CD4-positive, alpha-beta T cell treated with Interleukin-4 for 1 hour (primary cell): ENCODE measurements around the gene MAGI2.
"Not testable (repeated sequence)": the region's sequence is repeated elsewhere in the genome, so short reads cannot be mapped to it uniquely, and the experiment has no call there.

ENCODE experiments used
- DNase-seq, 2 donors: peaks; one replicate each; pipeline ENCODE4 v3.0.0-alpha.2; 2020 to 2022

MAGI2 gene

GRCh38 chr7:78002021-78002420, 1451.4 kb downstream of the MAGI2 start:
- no peak for DNase-seq

GRCh38 chr7:77999168-77999567, 1454.3 kb downstream of the MAGI2 start:
- DNase-seq: not testable (repeated sequence)

GRCh38 chr7:77995717-77996116, 1457.8 kb downstream of the MAGI2 start:
- DNase-seq: no peak

- no peak for DNase-seq
Measured at GRCh38 chr7:77993838-77994237, 1459.6 kb downstream of the MAGI2 start.

GRCh38 chr7:77991656-77992055, 1461.8 kb downstream of the MAGI2 start:
- DNase-seq: no peak

- DNase-seq: no peak
Measured at GRCh38 chr7:77989981-77990566, 1463.4 kb downstream of the MAGI2 start.

- no peak for DNase-seq
Measured at GRCh38 chr7:77985974-77986339, 1467.5 kb downstream of the MAGI2 start.

- DNase-seq: no peak
Measured at GRCh38 chr7:77985232-77985973, 1468.1 kb downstream of the MAGI2 start.

GRCh38 chr7:77983973-77984372, 1469.5 kb downstream of the MAGI2 start:
- DNase-seq: no peak

- DNase-seq: no peak
Measured at GRCh38 chr7:77982926-77983550, 1470.4 kb downstream of the MAGI2 start.

GRCh38 chr7:77980087-77980713, 1473.3 kb downstream of the MAGI2 start:
- no peak for DNase-seq

GRCh38 chr7:77979219-77979618, 1474.2 kb downstream of the MAGI2 start:
- no peak for DNase-seq

- no peak for DNase-seq
Measured at GRCh38 chr7:77975672-77976480, 1477.6 kb downstream of the MAGI2 start.

GRCh38 chr7:77971726-77972125, 1481.7 kb downstream of the MAGI2 start:
- DNase-seq: no peak

- no peak for DNase-seq
Measured at GRCh38 chr7:77967429-77967828, 1486.0 kb downstream of the MAGI2 start.
